Esophagus squamous epithelium (tissue), 5 donors: ENCODE data around the gene FCSK. TPM values are rescaled to one million over a fixed set of nuclear protein-coding genes. Genes with fewer than 3 reads are reported as not detected.

Source experiments
- DNase-seq: peaks from one replicate; lab custom pipeline; 2025; lab: John Stamatoyannopoulos, UW
- H3K27ac ChIP-seq, 4 donors: fragments of 200-600 bp; sonication (generic); one replicate each; pipeline ENCODE4 v1.5.1; 2016 to 2019; ENCODE audit warnings: mild to moderate bottlenecking in 1 of 4
- H3K27me3 ChIP-seq, 4 donors: fragments of 200-600 bp; sonication (generic); 1 replicate in 3 of 4; 2 replicates in 1 of 4; pipeline versions ENCODE4 v1.5.1 to v1.6.0; 2017 to 2021; ENCODE audit warnings: antibody characterized with exemption in 1 of 4
- H3K36me3 ChIP-seq, 3 donors: fragments of 200-600 bp; sonication (generic); one replicate each; pipeline ENCODE4 v1.5.1; 2016 to 2019
- H3K4me1 ChIP-seq, 3 donors: fragments of 200-600 bp; sonication (generic); one replicate each; pipeline ENCODE4 v1.5.1; 2017 to 2019
- H3K4me3 ChIP-seq, 4 donors: fragments of 200-600 bp; sonication (generic); 1 replicate in 3 of 4; 2 replicates in 1 of 4; pipeline ENCODE4 v1.5.1; 2016 to 2019; ENCODE audit warnings: mild to moderate bottlenecking in 2 of 4, moderate library complexity in 1 of 4
- H3K9me3 ChIP-seq, 3 donors: fragments of 200-600 bp; sonication (generic); one replicate each; pipeline ENCODE4 v1.5.1; 2016 to 2019
- POLR2A ChIP-seq, 4 donors: fragments of 450-650 bp; IDR thresholded peaks; one replicate each; pipeline ENCODE4 v1.6.1; 2017; ENCODE audit warnings: antibody characterized with exemption in 4 of 4, mild to moderate bottlenecking in 4 of 4, moderate library complexity in 3 of 4
- WGBS, 2 donors: methylation state at CpG; one replicate each; pipeline ENCODE4 v1.1.5; 2018; 5-methylcytosine and 5-hydroxymethylcytosine counted together
- intact Hi-C: fragments of 100-400 bp; cut with DNase I; formaldehyde crosslinking; loops from one replicate; pipeline ENCODE4 v1.15.0; 2022
- total RNA-seq, 4 donors: library from RNA; depleted of rRNA; stranded (reverse); fragments of >200 nt; gene quantifications; one replicate each; pipeline ENCODE4 v1.1.0, GENCODE V29; 2016
- TF ChIP-seq, protein P1 (sequence below), 6 experiments: fragments of 450-650 bp in 4 of 6; fragments of 200-600 bp in 2 of 6; sonication (generic) in 2 of 6; IDR thresholded peaks; one replicate each; pipeline ENCODE4 v1.5.1; 2016 to 2019; ENCODE audit warnings: antibody characterized with exemption in 6 of 6, mild to moderate bottlenecking in 4 of 6, moderate library complexity in 4 of 6
- donor health status: DM: yes; HTN: yes; CAD: no.

Gene FCSK
- total RNA-seq, 4 donors from 2014 or later = 10.2 to 13.0 (median 11.0) TPM

- H3K4me1 ChIP-seq = peaks cover 0 to 27% (median 10%) of the 10 kb centered on the region in 3 donors
- 79 to 82% methylated on average over 8 to 9 of the region's 17 CpGs for WGBS, 2 donors
- no peak overlapping the region for H3K4me3 ChIP-seq
- H3K36me3 ChIP-seq = no peaks in the 10 kb centered on the region
- DNase-seq = no peak
- no peaks in the 10 kb centered on the region for H3K27me3 ChIP-seq
- H3K27ac ChIP-seq = no peak overlapping the region
- TF ChIP-seq, protein P1, sequence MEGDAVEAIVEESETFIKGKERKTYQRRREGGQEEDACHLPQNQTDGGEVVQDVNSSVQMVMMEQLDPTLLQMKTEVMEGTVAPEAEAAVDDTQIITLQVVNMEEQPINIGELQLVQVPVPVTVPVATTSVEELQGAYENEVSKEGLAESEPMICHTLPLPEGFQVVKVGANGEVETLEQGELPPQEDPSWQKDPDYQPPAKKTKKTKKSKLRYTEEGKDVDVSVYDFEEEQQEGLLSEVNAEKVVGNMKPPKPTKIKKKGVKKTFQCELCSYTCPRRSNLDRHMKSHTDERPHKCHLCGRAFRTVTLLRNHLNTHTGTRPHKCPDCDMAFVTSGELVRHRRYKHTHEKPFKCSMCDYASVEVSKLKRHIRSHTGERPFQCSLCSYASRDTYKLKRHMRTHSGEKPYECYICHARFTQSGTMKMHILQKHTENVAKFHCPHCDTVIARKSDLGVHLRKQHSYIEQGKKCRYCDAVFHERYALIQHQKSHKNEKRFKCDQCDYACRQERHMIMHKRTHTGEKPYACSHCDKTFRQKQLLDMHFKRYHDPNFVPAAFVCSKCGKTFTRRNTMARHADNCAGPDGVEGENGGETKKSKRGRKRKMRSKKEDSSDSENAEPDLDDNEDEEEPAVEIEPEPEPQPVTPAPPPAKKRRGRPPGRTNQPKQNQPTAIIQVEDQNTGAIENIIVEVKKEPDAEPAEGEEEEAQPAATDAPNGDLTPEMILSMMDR (IDR thresholded peaks at IDR 0.05) = no peak
- no peak for TF ChIP-seq POLR2A (IDR thresholded peaks at IDR 0.05)
- no peaks in the 10 kb centered on the region for H3K9me3 ChIP-seq
- intact Hi-C loops = no loop called here
These were observed 37.4 kb upstream of the FCSK start for GRCh38 chr16:70416748-70417616.

GRCh38 chr16:70417661-70418060 is 36.7 kb upstream of the FCSK start:
- DNase-seq = no peak
- intact Hi-C loops = no loop called here
- H3K27me3 ChIP-seq = no peaks in the 10 kb centered on the region
- WGBS, 2 donors = 78 to 84% methylated on average over 4 to 6 of the region's 7 CpGs
- H3K4me3 ChIP-seq = no peak overlapping the region
- peaks cover 0 to 27% (median 10%) of the 10 kb centered on the region in 3 donors for H3K4me1 ChIP-seq
- no peaks in the 10 kb centered on the region for H3K9me3 ChIP-seq
- H3K27ac ChIP-seq = no peak overlapping the region
- no peaks in the 10 kb centered on the region for H3K36me3 ChIP-seq
- TF ChIP-seq, protein P1 (IDR thresholded peaks at IDR 0.05) = no peak
- no peak for TF ChIP-seq POLR2A (IDR thresholded peaks at IDR 0.05)

GRCh38 chr16:70418274-70418992 is 36.0 kb upstream of the FCSK start:
- no peak overlapping the region for H3K4me3 ChIP-seq
- no peak for TF ChIP-seq POLR2A (IDR thresholded peaks at IDR 0.05)
- TF ChIP-seq, protein P1 (IDR thresholded peaks at IDR 0.05) = no peak
- H3K36me3 ChIP-seq = no peaks in the 10 kb centered on the region
- no peaks in the 10 kb centered on the region for H3K9me3 ChIP-seq
- no peak for DNase-seq
- peaks cover 0 to 28% (median 10%) of the 10 kb centered on the region in 3 donors for H3K4me1 ChIP-seq
- intact Hi-C loops = no loop called here
- no peaks in the 10 kb centered on the region for H3K27me3 ChIP-seq
- 69 to 84% methylated on average over 7 to 11 of the region's 13 CpGs for WGBS, 2 donors
- H3K27ac ChIP-seq = no peak overlapping the region

GRCh38 chr16:70418993-70419318 is 35.4 kb upstream of the FCSK start:
- no peak for DNase-seq
- no peaks in the 10 kb centered on the region for H3K36me3 ChIP-seq
- peaks cover 0 to 33% (median 10%) of the 10 kb centered on the region in 3 donors for H3K4me1 ChIP-seq
- intact Hi-C loops = no loop called here
- H3K9me3 ChIP-seq = no peaks in the 10 kb centered on the region
- no peak overlapping the region for H3K4me3 ChIP-seq
- no peak for TF ChIP-seq POLR2A (IDR thresholded peaks at IDR 0.05)
- TF ChIP-seq, protein P1 (IDR thresholded peaks at IDR 0.05) = no peak
- no peaks in the 10 kb centered on the region for H3K27me3 ChIP-seq
- H3K27ac ChIP-seq = no peak overlapping the region
- 53 to 60% methylated on average over 3 of the region's 5 CpGs for WGBS, 2 donors
